Measurements from ENCODE around the gene TAF6. TPM values are rescaled to one million over a fixed set of nuclear protein-coding genes. Genes with fewer than 3 reads are reported as not detected.

The TAF6 gene
- total RNA-seq, 1 donor from 2014 or later = 30.6 TPM

DNA sequence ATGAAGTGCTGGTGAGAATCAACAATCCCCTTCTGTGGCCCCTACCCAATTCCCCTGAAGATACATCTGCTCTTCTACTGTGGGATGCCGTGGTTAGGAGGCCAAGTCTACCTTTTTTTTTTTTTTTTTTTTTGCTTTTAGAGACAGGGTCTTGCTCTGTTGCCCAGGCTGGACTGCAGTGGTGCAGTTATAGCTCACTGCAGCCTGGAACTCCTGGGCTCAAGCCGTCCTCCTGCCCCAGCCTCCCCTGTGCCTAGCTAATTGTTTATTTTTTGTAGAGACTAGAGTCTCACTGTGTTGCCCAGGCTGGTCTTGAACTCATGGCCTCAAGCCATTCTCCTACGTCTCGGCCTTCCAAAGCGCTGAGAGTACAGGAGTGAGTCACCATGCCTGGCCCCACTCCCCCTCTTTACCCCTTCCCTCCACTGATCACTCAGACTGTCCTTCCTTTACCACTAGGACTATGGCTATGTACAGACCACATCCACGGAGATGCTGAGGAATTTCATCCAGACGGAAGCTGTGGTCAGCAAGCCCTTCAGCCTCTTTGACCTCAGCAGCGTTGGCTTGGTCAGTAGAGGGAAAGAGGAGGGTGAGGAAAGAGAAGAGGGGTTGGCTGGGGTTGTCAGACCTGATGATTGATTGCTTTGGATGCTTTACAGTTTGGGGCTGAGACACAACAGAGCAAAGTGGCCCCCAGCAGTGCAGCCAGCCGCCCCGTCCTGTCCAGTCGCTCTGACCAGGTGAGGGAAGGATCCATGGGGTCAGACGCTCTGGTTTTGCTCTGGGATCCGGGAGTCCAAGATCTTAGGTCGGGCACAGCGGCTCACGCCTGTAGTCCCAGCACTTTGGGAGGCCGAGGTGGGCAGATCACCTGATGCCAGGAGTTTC is 16.0 kb downstream of the TAF6 start:
- intact Hi-C loops (cut with DNase I) = no loop called here
- ATAC-seq (no peak), DNase-seq (ENCODE audit: low spot score) (no peak)

DNA sequence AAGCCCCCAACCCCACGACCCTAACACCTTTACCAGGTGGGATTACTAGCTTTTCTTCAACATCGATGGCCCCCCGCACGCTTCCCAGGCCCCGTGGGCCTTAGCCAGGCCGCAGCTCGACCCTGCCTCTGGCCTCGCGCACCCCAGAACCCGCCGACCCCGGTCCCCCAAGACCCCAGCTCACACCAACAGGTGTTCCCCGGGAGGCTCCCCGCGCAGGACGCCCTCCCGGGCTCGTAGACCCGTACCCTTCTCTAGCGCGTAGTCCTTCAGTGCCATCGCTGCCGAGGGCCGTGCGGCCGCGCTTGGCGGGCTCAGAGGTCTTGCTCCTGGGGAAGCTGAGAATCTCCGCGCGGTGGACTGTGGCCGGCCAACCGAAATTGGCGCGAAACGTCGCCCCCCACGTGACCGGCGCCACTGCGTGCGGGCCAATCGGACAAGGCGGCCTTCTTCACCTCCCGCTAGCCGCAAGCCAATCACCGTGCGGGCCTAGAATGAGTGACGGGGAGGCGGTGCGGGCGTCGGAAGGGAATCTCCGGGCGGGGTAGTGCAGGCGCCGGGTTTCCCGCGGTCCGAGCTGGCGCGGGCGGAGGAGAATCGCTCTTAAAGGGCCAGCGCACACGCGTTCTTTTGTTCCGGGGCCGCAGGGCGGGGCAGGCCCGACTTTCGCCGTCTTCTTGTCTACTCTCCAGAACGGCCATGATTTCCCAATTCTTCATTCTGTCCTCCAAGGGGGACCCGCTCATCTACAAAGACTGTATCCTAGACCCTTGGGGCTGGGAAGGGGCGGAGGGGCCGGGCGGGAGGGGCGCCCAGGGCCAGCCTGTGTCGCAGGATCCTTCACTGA is 17.9 kb downstream of the TAF6 start, which contains the start of the genes AP4M1 and MCM7:
TSS of gene AP4M1 (plus strand) at position 628 of the 847 bp plus-strand sequence. CDS start at position 700, 72 bp downstream.
TSS of gene MCM7 (minus strand) at position 382 of the 847 bp plus-strand sequence. CDS start at position 279, 103 bp downstream.
- intact Hi-C loops (cut with DNase I) = no loop called here
- DNase-seq (ENCODE audit: low spot score) (peak; percentile 99), ATAC-seq (peak; percentile 97)

DNA sequence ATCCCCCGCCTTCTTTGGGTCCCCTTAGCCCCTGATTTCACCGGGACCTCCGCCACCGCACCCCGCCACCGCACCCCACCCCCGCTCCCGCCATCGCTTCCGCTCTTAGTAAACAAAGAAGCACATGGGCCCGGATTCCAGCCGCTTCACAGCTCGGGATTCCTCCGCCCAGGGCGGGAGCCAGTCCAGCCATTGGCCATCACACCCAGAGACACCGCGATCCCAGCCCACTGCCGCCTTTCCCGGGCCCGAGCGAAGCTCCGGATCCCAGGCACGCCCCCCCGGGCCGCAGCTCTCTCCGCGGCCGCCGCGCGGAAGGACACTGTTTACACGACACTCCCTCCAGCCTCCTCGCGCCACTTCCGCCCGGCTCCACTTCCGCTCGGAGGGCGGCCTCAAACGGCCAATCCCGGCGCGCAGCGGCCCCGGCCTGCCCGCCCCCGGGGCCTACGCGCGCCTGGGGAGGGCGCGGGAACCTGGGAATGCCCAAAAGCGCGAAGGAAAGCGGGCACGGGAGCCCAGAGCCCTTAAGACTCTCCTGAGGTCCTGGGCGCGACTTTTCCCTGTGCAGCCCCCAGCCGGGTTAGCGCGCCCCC is 18.6 kb downstream of the TAF6 start:
- intact Hi-C loops (cut with DNase I) = no loop called here
- DNase-seq (ENCODE audit: low spot score) (peak; percentile 94), ATAC-seq (peak; percentile 92)

DNA sequence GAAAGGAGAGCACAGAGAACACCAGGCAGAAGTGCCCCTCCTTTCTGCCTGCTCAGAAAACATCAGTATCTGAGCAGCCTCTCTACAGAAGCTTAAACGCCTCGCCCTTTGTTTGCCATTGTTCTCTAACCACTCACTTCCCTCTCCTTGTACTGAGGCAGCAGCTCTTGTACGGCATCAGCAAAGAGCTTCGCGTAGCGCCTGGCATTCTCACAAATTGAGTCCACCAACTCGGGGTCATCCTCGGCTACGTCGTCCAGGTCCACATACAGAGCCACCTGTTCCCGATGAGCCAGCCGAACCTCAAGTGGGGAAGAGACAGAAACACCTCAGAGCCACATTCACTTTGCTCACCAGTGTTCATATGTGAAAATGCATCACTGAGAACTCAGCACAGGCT is 19.7 kb downstream of the TAF6 start:
- ATAC-seq (no peak), DNase-seq (ENCODE audit: low spot score) (no peak)
- intact Hi-C loops (cut with DNase I) = no loop called here

DNA sequence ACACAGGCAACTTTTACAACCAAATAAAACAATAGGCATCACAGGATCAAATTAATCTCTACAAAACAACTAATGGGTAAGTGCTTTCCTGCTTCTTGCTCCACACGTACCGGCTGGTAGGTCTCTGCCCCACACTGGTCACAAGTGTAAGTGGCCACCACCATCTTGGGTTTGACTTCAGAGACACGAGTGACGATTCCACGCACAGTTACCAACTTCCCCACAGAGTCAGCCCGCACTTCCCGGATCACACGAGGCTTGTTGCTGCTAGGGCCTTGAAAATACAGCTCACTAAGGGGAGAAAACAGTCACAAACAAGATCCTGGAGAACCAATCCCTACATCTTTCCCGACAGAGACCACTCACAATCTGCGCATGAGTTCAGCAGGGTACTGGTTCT is 20.2 kb downstream of the TAF6 start:
- DNase-seq (ENCODE audit: low spot score) = no peak
- ATAC-seq = no peak
- intact Hi-C loops (cut with DNase I) = no loop called here

DNA sequence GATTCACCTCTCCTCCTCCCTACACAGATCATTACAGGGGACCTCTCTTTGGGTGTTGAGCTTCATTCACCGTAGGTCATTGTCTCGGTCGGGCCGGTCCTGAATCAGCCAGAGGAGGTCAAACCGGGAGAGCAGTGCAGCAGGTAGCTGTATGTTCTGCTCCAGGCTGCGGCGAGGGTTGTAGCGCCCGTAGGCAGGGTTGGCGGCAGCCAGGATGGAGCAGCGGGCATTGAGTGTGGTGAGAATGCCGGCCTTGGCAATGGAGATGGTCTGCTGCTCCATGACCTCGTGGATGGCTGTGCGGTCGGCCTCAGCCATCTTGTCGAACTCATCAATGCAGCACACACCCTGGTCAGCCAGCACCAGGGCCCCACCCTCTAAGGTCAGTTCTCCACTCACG is 23.5 kb downstream of the TAF6 start:
- no peak for DNase-seq (ENCODE audit: low spot score)
- no peak for ATAC-seq
- intact Hi-C loops (cut with DNase I) = no loop called here

DNA sequence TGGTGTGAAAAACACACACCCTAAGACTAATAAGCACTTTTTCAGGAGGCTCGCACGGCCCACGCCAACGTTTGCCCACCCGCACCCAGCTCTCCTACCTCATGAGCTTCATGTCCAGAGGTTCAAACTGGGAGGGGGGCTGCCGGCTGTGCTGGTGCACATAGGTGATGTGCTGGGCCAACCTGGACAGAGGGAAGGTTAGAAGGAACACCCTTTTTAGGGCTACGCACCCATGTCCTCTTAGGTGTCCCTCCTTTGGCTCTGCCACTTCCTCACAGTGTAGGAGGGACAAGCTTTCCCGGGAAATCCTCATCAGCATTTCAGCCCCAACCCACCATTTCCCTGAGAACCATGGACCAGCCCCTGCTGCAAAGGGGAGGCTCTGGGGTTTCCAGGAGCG is 23.9 kb downstream of the TAF6 start:
- DNase-seq (ENCODE audit: low spot score) (no peak), ATAC-seq (no peak)
- intact Hi-C loops (cut with DNase I) = no loop called here

DNA sequence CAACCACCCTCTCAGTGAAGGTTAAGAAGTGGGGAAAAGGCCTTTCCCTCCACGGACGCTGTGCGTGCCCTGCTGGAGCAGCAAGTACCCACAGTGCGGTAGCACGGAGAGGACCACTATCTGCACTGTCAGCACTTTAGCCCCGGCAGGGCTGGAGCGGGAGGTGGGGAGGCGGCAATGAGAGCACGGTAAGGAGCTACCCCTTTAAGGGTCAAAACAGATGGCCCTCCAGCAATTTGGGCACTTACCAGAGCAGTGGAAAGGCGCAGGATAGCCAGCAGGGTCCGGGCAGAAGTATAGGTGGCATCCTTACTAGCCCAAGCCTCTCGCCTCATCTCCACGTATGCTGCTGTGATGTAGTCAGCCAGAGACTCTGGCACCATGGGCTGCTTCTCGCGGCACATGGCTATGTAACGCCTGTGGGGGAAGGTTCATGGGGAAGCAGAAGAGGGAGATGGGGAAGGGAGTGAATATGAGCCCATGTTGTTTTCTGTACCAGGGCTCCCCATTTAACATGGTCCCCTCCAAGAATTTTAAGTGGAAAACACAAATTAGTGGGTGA is 25.2 kb downstream of the TAF6 start:
- DNase-seq (ENCODE audit: low spot score) (no peak), ATAC-seq (no peak)
- intact Hi-C loops (cut with DNase I) = no loop called here

DNA sequence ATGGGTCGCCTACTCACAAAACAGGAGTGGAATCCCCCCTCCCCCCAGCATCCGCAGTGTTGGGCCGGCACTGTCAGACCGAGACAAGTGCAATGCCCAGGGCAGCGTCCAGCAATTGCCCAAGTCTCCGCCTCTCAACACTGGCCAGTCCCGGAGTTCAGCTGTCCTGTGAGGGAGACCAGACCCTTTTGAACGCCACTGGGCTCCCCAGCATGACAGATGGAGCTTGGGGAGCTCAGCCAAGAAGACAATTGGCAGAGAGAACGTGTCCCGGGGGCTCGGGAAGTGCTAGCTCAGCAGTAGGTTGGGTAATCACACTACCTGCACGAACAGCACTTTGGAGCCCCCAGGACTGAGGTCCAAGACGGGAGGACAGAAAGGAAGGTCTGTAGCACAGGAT is 25.7 kb downstream of the TAF6 start:
- DNase-seq (ENCODE audit: low spot score) (no peak), ATAC-seq (no peak)
- intact Hi-C loops (cut with DNase I) = no loop called here

DNA sequence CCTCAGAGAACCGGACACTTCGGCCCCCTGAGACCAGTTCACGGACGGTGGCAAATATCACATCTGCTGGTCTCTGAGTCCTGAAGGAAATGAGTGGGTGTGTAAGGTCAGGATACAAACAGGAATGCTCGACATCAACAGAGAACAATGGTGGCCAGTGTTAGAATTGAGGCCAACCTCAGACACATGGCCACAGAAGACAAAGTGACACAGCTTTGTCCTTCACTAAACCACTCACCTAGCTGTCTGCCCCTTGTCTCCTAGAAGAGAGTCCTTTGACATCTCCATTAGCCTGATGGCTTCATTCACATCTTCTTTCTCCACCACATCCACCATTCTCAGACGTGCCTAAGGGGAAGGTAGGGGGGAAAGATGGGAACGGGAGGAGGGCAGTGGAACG is 26.1 kb downstream of the TAF6 start:
- ATAC-seq = no peak
- intact Hi-C loops (cut with DNase I) = no loop called here
- no peak for DNase-seq (ENCODE audit: low spot score)

DNA sequence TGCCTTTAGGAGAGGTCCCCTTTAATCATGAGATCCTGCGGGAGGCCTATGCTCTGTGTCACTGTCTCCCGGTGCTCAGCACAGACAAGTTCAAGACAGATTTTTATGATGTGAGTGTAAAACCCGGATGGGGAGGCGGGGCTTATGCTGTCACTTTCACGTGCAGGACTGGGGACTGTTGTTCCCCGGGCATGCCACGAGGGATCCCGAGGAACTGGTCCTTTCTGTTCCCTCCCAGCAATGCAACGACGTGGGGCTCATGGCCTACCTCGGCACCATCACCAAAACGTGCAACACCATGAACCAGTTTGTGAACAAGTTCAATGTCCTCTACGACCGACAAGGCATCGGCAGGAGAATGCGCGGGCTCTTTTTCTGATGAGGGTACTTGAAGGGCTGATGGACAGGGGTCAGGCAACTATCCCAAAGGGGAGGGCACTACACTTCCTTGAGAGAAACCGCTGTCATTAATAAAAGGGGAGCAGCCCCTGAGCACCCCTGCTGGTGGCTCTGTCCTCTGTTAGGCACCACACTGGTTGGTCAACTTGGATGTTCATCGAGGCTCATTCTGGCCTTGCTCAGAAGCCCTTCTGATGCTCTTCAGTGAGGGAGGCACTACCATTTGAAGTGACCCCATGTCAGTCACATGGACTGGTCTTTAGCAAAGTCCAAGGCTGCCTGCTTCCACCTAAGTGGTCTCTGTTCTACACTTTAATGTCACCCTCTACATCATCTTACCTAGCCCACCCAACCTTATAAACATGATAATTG is 27.6 kb downstream of the TAF6 start:
- DNase-seq (ENCODE audit: low spot score) (no peak), ATAC-seq (no peak)
- intact Hi-C loops (cut with DNase I) = no loop called here

DNA sequence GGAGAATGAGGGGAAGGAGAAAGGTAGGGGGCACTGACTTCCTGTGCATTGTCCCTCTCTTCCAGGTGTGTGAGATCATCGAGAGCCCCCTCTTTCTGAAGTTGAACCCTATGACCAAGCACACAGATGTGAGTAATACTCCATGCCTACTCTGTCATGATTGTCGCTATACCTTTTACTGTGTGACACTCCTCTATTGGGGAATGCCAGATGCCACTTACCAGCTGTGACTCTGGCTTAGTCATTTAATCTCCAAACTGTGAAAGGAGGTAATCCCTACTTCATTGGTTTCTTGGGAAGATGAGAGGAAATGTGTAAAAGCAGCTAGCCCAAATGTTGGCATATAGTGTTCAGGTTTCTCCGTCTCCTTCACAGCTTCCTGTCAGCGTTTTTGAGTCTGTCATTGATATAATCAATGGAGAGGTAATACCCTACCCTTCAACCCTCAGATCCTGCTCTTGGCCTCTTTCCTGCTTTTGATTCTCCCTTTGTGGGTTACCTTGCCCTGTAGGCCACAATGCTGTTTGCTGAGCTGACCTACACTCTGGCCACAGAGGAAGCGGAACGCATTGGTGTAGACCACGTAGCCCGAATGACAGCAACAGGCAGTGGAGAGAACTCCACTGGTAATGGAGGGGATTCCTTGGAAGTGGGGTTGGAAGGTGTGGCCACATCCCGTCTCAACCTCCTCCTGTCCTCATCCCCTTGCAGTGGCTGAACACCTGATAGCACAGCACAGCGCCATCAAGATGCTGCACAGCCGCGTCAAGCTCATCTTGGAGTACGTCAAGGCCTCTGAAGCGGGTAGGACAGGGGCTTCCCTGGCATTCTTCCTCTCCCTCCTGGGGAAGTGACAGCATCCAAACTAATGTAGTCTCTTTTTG is 28.4 kb downstream of the TAF6 start:
- DNase-seq (ENCODE audit: low spot score) (no peak), ATAC-seq (no peak)
- intact Hi-C loops (cut with DNase I) = no loop called here

DNA sequence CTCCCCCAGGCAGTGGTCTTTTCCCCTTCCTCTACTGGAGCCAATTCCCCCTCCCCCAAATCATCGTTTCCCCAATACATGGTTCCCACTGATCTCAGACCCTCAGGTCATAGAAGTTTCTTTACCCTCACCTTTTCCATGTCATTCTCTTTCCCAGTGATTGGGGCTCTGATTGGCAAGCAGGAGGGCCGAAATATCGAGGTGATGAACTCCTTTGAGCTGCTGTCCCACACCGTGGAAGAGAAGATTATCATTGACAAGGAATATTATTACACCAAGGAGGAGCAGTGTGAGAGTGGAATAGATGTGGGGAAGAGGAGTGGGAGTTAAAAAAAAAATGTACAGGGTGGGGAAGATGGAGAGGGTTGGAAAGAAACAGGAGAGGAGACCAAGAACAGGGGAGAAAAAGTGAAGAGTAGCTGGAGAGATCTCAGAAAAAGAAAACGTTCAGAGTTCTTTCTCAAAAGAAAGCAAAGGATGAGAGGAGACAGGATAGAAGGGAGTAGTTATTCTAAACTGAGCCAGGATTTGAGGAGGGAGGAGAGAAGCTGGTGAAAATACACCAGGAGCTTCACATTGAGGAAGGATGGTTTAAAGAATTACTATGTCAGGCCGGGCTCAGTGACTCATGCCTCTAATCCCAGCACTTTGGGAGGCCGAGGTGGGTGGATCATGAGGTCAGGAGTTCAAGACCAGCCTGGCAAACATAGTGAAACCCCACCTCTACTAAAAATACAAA is 29.5 kb downstream of the TAF6 start:
- ATAC-seq = no peak
- intact Hi-C loops (cut with DNase I) = loop anchor here (5.0 kb wide), 1 partner anchor 1518 kb away; no protein-coding TSS in a partner anchor
- no peak for DNase-seq (ENCODE audit: low spot score)

DNA sequence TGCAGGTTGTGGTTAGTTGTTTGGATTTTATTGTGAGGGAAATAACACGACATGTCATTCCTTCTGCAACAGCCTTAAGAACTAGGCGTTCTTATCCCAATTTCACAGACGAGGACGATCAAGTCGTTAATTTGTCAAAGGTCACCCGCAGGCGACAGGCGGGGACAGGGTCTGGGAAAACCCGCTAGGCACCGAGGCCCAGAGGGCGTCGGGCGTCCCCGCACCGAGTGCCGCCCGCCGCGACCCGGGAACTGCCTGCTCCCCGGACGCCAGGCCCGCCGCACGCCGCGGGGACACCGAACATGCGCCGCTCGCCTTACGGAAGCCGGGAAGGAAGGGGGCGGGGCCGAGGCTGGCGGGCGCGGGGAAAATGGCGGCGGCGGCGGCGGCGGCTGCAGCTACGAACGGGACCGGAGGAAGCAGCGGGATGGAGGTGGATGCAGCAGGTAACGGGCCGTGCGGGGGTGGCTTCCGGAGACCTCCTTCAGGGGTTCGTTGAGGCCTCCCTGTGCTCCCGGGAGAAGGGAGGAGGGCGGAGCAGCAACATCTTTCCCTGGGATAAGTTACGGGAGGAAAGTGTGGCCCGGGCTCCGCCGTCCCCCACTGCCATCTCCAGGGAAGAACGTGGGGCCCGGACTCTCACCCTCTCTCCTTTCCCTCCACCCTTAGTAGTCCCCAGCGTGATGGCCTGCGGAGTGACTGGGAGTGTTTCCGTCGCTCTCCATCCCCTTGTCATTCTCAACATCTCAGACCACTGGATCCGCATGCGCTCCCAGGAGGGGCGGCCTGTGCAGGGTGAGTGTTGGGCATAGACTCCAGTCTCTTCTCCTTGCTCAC is 30.3 kb downstream of the TAF6 start, which contains the start of gene COPS6:
TSS of gene COPS6 (plus strand) at position 349 of the 837 bp plus-strand sequence. CDS start at position 371, 22 bp downstream.
- intact Hi-C loops (cut with DNase I) = loop anchor here (5.0 kb wide), 1 partner anchor 1518 kb away; no protein-coding TSS in a partner anchor
- DNase-seq (ENCODE audit: low spot score) (peak; percentile 92), ATAC-seq (peak; percentile 88)

DNA sequence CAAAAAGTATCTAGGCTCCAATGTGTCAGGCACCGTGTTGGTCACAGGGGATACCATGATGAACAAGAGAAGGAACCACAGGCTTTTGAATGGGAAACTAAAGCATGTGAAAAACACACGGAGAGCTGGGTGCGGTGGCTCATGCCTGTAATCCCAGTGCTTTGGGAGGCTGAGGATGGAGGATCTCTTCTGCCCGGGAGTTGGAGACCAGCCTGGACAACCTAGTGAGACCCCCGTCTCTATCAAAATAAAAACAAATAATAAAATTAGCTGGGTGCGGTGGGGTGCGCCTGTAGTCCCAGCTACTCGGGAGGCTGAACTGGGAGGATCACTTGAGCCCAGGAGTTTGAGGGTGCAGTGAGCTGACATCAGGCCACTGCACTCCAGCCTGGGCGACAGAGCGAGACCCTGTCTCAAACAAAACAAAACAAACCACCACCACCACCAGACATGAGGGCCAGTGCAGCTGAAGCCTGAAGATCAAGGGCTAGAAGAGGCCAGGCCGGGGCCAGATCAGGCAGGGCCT is 31.0 kb downstream of the TAF6 start:
- ATAC-seq (peak; percentile 3), DNase-seq (ENCODE audit: low spot score) (no peak)
- intact Hi-C loops (cut with DNase I) = loop anchor here (5.0 kb wide), 1 partner anchor 1519 kb away; no protein-coding TSS in a partner anchor

All from sciatic nerve (tissue), 2 donors.